ENCODE measurements around the gene PLCG1. TPM values are rescaled to one million over a fixed set of nuclear protein-coding genes. Genes with fewer than 3 reads are reported as not detected.

The PLCG1 gene
- total and polyA plus RNA-seq, 11 donors, result 32.5 to 72.2 (median 52.8) TPM

- peaks cover 0 to 33% (median 24%) of the 10 kb centered on the region in 9 donors for H3K36me3 ChIP-seq
- H3K27me3 ChIP-seq, result no peaks in the 10 kb centered on the region
- no peak for ATAC-seq
- intact Hi-C loops (cut with DNase I), result no loop called here
- WGBS, 4 donors, result 91 to 100% (median 98%) methylated on average over 2 of the region's 2 CpGs
- no peak for TF ChIP-seq CTCF (IDR thresholded peaks at IDR 0.05)
- no peak for TF ChIP-seq POLR2A (IDR thresholded peaks at IDR 0.05)
- no peak overlapping the region for H3K27ac ChIP-seq
- H3K4me3 ChIP-seq, result no peak overlapping the region
- peaks cover 4 to 22% (median 11%) of the 10 kb centered on the region in 12 donors for H3K4me1 ChIP-seq
- DNase-seq, result no peak
- peaks cover 0 to 8% (median 0%) of the 10 kb centered on the region in 12 donors for H3K9me3 ChIP-seq
Observed at GRCh38 chr20:41183831-41184230, 46.5 kb downstream of the PLCG1 start.

- Histone ChIP-seq H3K27me3 (no peaks in the 10 kb centered on the region), H3K4me3 (no peak overlapping the region), H3K27ac (peak overlapping the region in 1 of 12 donors; percentile 11), H3K36me3 (peaks cover 0 to 33% (median 24%) of the 10 kb centered on the region in 9 donors), H3K4me1 (peaks cover 0 to 8% (median 0%) of the 10 kb centered on the region in 12 donors), H3K9me3 (peaks cover 0 to 22% (median 3%) of the 10 kb centered on the region in 12 donors)
- DNase-seq (peak in 2 of 5 donors; percentile 42 to 60), ATAC-seq (peak; percentile 33 to 65 (median 64))
- WGBS, 4 donors, result 81 to 91% (median 87%) methylated on average over 11 of the region's 11 CpGs
- TF ChIP-seq POLR2A (IDR thresholded peaks at IDR 0.05) (no peak), CTCF (IDR thresholded peaks at IDR 0.05) (peak in 2 of 12 donors; percentile 13 to 18)
- intact Hi-C loops (cut with DNase I), result no loop called here
Observed at GRCh38 chr20:41185013-41185757, 47.8 kb downstream of the PLCG1 start.

GRCh38 chr20:41187668-41188067 is 50.3 kb downstream of the PLCG1 start:
- DNase-seq, result no peak
- TF ChIP-seq CTCF (IDR thresholded peaks at IDR 0.05) (no peak), POLR2A (IDR thresholded peaks at IDR 0.05) (no peak)
- H3K27me3 ChIP-seq, result no peaks in the 10 kb centered on the region
- peaks cover 0 to 30% (median 18%) of the 10 kb centered on the region in 9 donors for H3K36me3 ChIP-seq
- peaks cover 0 to 40% (median 6%) of the 10 kb centered on the region in 12 donors for H3K9me3 ChIP-seq
- ATAC-seq, result no peak
- no peak overlapping the region for H3K4me3 ChIP-seq
- H3K4me1 ChIP-seq, result peaks cover 0 to 8% (median 0%) of the 10 kb centered on the region in 12 donors
- H3K27ac ChIP-seq, result no peak overlapping the region
- intact Hi-C loops (cut with DNase I), result no loop called here

GRCh38 chr20:41191562-41192500 is 54.5 kb downstream of the PLCG1 start:
- Histone ChIP-seq H3K36me3 (peaks cover 0 to 10% (median 0%) of the 10 kb centered on the region in 9 donors), H3K4me1 (peaks cover 0 to 8% (median 0%) of the 10 kb centered on the region in 12 donors), H3K27me3 (no peaks in the 10 kb centered on the region), H3K4me3 (no peak overlapping the region), H3K9me3 (peaks cover 0 to 54% (median 9%) of the 10 kb centered on the region in 12 donors), H3K27ac (no peak overlapping the region)
- intact Hi-C loops (cut with DNase I), result no loop called here
- whole genome bisulfite sequencing, 4 donors, result 75 to 83% (median 77%) methylated on average over 5 of the region's 5 CpGs
- no peak for TF ChIP-seq CTCF (IDR thresholded peaks at IDR 0.05)
- no peak for TF ChIP-seq POLR2A (IDR thresholded peaks at IDR 0.05)
- ATAC-seq (peak in 2 of 4 donors; percentile 24 to 39), DNase-seq (no peak)
